ENCODE results near the gene SDF4.
"Not testable (repeated sequence)": the region's sequence is repeated elsewhere in the genome, so short reads cannot be mapped to it uniquely, and the experiment has no call there.

SDF4 gene

GRCh38 chr1:1196431-1197187 lies 35.2 kb downstream of the SDF4 start:
- no peak for DNase-seq

GRCh38 chr1:1195726-1196125 lies 36.1 kb downstream of the SDF4 start:
- not testable (repeated sequence) for DNase-seq

- no peak for DNase-seq
Measured at GRCh38 chr1:1194723-1195122, 37.1 kb downstream of the SDF4 start.

- DNase-seq = no peak
Measured at GRCh38 chr1:1191734-1192133, 40.1 kb downstream of the SDF4 start.

GRCh38 chr1:1189111-1189510 lies 42.7 kb downstream of the SDF4 start:
- no peak for DNase-seq

GRCh38 chr1:1187938-1188337 lies 43.9 kb downstream of the SDF4 start:
- DNase-seq = no peak

GRCh38 chr1:1185101-1185765 lies 46.6 kb downstream of the SDF4 start:
- peak; percentile 62 for DNase-seq

GRCh38 chr1:1183833-1184775 lies 47.7 kb downstream of the SDF4 start:
- no peak for DNase-seq

- DNase-seq = no peak
Measured at GRCh38 chr1:1183221-1183747, 48.5 kb downstream of the SDF4 start.

GRCh38 chr1:1182491-1183220 lies 49.1 kb downstream of the SDF4 start:
- no peak for DNase-seq

- no peak for DNase-seq
Measured at GRCh38 chr1:1181938-1182410, 49.8 kb downstream of the SDF4 start.

- DNase-seq = no peak
Measured at GRCh38 chr1:1181129-1181937, 50.5 kb downstream of the SDF4 start.

GRCh38 chr1:1179983-1180861 lies 51.6 kb downstream of the SDF4 start:
- DNase-seq = no peak

- no peak for DNase-seq
Measured at GRCh38 chr1:1179346-1179982, 52.3 kb downstream of the SDF4 start.

GRCh38 chr1:1178794-1179331 lies 52.9 kb downstream of the SDF4 start:
- DNase-seq = no peak

- no peak for DNase-seq
Measured at GRCh38 chr1:1177452-1178206, 54.2 kb downstream of the SDF4 start.

- no peak for DNase-seq
Measured at GRCh38 chr1:1176931-1177330, 54.9 kb downstream of the SDF4 start.

- DNase-seq = not testable (repeated sequence)
Measured at GRCh38 chr1:1176063-1176761, 55.6 kb downstream of the SDF4 start.
